ENCODE measurements around the gene CPPED1.

Gene CPPED1

GRCh38 chr16:12763517-12763916 lies 40.2 kb downstream of the CPPED1 start:
- ChIA-PET CTCF (interaction anchor here (0.6 kb wide), 1 partner anchor 61 kb away, joined by 3 read pairs; no protein-coding TSS in a partner anchor), POLR2A (no interaction called here)
- H3K4me3 ChIP-seq (ENCODE audit: low read depth, low read length), result no peak overlapping the region
- no peak for DNase-seq (ENCODE audit: low read depth, low spot score)
- TF ChIP-seq CTCF (IDR thresholded peaks at IDR 0.05; ENCODE audit: insufficient read depth, low read length, missing control alignments), result no peak

GRCh38 chr16:12760819-12761611 lies 42.7 kb downstream of the CPPED1 start:
- CTCF ChIA-PET, result no interaction called here
- TF ChIP-seq CTCF (IDR thresholded peaks at IDR 0.05; ENCODE audit: insufficient read depth, low read length, missing control alignments), result no peak
- DNase-seq (ENCODE audit: low read depth, low spot score), result no peak
- no peak overlapping the region for H3K4me3 ChIP-seq (ENCODE audit: low read depth, low read length)
- POLR2A ChIA-PET, result no interaction called here

GRCh38 chr16:12758670-12759558 lies 44.8 kb downstream of the CPPED1 start:
- no peak for DNase-seq (ENCODE audit: low read depth, low spot score)
- ChIA-PET CTCF (interaction anchor here (1.2 kb wide), 1 partner anchor 98 kb away, joined by 3 read pairs; no protein-coding TSS in a partner anchor), POLR2A (no interaction called here)
- no peak for TF ChIP-seq CTCF (IDR thresholded peaks at IDR 0.05; ENCODE audit: insufficient read depth, low read length, missing control alignments)
- H3K4me3 ChIP-seq (ENCODE audit: low read depth, low read length), result no peak overlapping the region

DNA sequence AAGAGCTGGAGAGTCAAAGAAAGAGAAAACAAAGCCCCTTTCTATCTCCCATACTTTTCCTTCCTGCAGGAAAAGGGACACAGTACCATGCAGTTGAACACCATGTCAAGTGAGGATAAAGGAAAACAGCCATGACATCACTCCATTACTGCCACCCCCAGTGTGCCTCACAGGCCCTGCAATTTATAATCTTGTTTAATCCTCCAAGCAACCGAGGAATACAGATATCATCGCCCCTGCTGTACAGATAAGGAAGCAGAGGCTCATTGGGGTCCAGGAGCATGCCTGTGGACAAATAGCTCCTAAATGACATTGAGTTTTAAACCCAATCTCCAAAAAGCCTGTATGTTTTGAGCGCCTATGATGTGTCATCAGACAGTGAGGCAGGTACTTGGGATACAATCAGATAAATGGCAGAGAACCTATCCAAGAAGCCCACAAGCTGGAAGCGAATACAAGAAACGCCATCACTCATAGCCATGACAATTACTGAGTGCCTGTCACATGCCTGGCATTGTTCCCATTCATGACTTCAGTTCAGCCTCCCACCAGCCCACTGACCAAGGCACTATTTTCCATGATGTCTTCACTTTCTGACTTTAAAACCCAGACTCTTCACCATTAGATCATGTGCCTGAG lies 45.5 kb downstream of the CPPED1 start:
- no peak for DNase-seq (ENCODE audit: low read depth, low spot score)
- ChIA-PET CTCF (interaction anchor here (1.2 kb wide), 1 partner anchor 98 kb away, joined by 3 read pairs; no protein-coding TSS in a partner anchor), POLR2A (no interaction called here)
- no peak for TF ChIP-seq CTCF (IDR thresholded peaks at IDR 0.05; ENCODE audit: insufficient read depth, low read length, missing control alignments)
- no peak overlapping the region for H3K4me3 ChIP-seq (ENCODE audit: low read depth, low read length)

GRCh38 chr16:12757546-12757945 lies 46.1 kb downstream of the CPPED1 start:
- no peak overlapping the region for H3K4me3 ChIP-seq (ENCODE audit: low read depth, low read length)
- no peak for TF ChIP-seq CTCF (IDR thresholded peaks at IDR 0.05; ENCODE audit: insufficient read depth, low read length, missing control alignments)
- ChIA-PET CTCF (interaction anchor here (1.2 kb wide), 1 partner anchor 97 kb away, joined by 3 read pairs; no protein-coding TSS in a partner anchor), POLR2A (no interaction called here)
- DNase-seq (ENCODE audit: low read depth, low spot score), result no peak

Data from AG04449 (cell line).